Measurements from ENCODE around the gene CNOT6.
"Not testable (repeated sequence)": the region's sequence is repeated elsewhere in the genome, so short reads cannot be mapped to it uniquely, and the experiment has no call there.

The CNOT6 gene

DNA sequence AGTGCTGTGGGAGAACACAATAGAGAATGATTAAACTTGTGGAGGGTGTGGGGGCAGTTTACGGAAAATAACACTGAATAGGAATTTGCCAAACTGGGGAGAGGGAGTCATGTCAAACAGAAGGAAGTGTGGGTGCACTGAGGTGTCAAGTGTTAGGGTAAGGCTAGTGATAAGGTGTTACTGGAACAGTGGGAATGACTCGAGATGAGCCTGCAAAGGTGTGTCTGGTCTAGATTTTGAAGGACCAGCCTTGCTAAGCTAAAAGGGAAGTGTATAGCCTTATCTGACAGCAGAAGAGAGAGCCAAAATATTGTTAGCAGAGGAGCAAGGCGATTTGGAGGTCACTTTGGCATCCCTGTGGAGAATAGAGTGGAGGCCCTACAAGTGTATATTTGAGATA lies 4.2 kb downstream of the CNOT6 start (continued):
- TF ChIP-seq, protein P1, sequence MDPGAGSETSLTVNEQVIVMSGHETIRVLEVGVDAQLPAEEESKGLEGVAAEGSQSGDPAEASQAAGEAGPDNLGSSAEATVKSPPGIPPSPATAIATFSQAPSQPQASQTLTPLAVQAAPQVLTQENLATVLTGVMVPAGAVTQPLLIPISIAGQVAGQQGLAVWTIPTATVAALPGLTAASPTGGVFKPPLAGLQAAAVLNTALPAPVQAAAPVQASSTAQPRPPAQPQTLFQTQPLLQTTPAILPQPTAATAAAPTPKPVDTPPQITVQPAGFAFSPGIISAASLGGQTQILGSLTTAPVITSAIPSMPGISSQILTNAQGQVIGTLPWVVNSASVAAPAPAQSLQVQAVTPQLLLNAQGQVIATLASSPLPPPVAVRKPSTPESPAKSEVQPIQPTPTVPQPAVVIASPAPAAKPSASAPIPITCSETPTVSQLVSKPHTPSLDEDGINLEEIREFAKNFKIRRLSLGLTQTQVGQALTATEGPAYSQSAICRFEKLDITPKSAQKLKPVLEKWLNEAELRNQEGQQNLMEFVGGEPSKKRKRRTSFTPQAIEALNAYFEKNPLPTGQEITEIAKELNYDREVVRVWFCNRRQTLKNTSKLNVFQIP (CRISPR knock-in tag; IDR thresholded peaks at IDR 0.05; ENCODE audit: borderline replicate concordance, low read depth) = no peak

DNA sequence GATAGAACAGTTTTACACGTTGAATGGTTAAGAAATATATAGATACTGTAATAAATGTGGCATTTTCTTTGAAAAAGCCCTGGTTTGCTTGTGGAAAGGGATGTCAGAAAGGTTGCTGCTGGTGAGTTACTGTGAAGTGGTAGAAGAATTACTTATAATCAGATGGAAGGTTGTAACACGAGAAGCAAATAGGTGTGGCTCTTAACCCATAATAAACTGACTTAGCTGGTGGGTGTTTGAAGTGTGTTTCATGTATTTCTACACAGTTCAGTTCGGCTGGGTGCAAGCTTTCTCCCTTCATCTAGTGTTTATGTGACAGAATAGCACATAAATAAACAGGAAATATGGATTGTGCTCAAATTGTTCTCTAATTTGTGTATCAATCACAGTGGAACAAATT lies 5.5 kb downstream of the CNOT6 start:
- no peak for ATAC-seq
- TF ChIP-seq ZNF565 (CRISPR knock-in tag; conservative IDR thresholded peaks at IDR 0.05; ENCODE audit: low read depth) (no peak), ESRRG (CRISPR knock-in tag; IDR thresholded peaks at IDR 0.05) (no peak), BACH2 (CRISPR knock-in tag; IDR thresholded peaks at IDR 0.05; ENCODE audit: borderline replicate concordance) (no peak), ZFP30 (CRISPR knock-in tag; IDR thresholded peaks at IDR 0.05) (no peak), TOX (CRISPR knock-in tag; IDR thresholded peaks at IDR 0.05; ENCODE audit: borderline replicate concordance) (no peak)
- TF ChIP-seq, protein P2, sequence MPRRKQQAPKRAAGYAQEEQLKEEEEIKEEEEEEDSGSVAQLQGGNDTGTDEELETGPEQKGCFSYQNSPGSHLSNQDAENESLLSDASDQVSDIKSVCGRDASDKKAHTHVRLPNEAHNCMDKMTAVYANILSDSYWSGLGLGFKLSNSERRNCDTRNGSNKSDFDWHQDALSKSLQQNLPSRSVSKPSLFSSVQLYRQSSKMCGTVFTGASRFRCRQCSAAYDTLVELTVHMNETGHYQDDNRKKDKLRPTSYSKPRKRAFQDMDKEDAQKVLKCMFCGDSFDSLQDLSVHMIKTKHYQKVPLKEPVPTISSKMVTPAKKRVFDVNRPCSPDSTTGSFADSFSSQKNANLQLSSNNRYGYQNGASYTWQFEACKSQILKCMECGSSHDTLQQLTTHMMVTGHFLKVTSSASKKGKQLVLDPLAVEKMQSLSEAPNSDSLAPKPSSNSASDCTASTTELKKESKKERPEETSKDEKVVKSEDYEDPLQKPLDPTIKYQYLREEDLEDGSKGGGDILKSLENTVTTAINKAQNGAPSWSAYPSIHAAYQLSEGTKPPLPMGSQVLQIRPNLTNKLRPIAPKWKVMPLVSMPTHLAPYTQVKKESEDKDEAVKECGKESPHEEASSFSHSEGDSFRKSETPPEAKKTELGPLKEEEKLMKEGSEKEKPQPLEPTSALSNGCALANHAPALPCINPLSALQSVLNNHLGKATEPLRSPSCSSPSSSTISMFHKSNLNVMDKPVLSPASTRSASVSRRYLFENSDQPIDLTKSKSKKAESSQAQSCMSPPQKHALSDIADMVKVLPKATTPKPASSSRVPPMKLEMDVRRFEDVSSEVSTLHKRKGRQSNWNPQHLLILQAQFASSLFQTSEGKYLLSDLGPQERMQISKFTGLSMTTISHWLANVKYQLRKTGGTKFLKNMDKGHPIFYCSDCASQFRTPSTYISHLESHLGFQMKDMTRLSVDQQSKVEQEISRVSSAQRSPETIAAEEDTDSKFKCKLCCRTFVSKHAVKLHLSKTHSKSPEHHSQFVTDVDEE (CRISPR knock-in tag; IDR thresholded peaks at IDR 0.05) = no peak

DNA sequence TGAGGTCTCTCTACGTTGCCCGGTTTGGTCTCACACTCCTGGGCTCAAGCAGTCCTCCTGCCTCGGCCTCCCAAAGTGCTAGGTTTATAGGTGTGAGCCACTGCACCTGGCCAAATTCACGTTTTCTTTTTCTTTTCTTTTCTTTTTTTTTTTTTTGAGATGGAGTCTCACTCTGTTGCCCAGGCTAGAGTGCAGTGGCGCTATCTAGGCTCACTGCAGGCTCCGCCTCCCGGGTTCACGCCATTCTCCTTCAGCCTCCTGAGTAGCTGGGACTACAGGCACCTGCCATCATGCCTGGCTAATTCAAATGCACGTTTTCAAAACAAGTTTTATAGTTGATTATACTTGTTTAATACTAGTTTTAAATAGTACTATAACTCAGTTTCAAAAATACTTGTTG lies 6.1 kb downstream of the CNOT6 start:
- not testable (repeated sequence) for ATAC-seq

DNA sequence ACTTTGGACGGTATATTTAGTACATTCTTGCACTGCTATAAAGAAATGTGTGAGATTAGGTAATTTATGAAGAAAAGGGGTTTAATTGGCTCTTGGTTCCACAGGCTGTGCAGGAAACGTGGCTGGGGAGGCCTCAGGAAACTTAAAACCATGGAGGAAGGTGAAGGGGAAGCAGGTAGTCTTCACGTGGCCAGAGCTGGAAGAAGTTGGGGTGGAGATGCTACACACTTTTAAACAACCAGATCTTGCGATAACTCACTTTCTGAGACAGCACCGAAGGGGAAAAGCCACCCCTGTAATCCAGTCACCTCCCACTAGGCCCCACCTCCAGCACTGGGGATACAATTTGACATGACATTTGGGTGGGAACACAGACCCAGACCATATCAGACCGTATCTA lies 13.5 kb downstream of the CNOT6 start:
- TF ChIP-seq, protein P3, sequence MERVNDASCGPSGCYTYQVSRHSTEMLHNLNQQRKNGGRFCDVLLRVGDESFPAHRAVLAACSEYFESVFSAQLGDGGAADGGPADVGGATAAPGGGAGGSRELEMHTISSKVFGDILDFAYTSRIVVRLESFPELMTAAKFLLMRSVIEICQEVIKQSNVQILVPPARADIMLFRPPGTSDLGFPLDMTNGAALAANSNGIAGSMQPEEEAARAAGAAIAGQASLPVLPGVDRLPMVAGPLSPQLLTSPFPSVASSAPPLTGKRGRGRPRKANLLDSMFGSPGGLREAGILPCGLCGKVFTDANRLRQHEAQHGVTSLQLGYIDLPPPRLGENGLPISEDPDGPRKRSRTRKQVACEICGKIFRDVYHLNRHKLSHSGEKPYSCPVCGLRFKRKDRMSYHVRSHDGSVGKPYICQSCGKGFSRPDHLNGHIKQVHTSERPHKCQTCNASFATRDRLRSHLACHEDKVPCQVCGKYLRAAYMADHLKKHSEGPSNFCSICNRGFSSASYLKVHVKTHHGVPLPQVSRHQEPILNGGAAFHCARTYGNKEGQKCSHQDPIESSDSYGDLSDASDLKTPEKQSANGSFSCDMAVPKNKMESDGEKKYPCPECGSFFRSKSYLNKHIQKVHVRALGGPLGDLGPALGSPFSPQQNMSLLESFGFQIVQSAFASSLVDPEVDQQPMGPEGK (CRISPR knock-in tag; IDR thresholded peaks at IDR 0.05; ENCODE audit: borderline replicate concordance) = no peak
- TF ChIP-seq ARNTL (CRISPR knock-in tag; IDR thresholded peaks at IDR 0.05; ENCODE audit: borderline replicate concordance, low read depth) (no peak), ZFP3 (CRISPR knock-in tag; IDR thresholded peaks at IDR 0.05) (no peak), ZNF565 (CRISPR knock-in tag; conservative IDR thresholded peaks at IDR 0.05; ENCODE audit: low read depth) (no peak)
- TF ChIP-seq, protein P2 (CRISPR knock-in tag; IDR thresholded peaks at IDR 0.05) = no peak
- no peak for ATAC-seq

DNA sequence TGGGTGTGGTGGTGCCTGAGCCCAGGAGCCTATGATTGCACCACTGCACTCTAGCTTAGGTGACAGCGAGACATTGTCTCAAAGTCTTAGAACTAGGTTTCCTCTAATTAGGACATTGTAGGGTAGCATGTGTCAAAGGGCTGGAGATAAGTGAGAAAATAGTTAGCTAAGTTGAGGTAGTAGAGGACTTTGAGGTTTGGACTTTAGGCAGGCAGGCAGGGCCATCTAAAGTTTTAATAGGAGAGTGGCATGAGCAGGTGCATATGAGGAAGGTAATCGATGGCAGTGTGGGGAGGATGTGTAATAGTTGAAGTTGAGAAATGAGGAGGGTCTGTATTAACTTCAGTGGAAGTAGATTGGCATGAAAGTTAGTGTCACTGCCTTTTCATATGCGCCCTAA lies 21.1 kb downstream of the CNOT6 start:
- no peak for ATAC-seq
- TF ChIP-seq, protein P1 (CRISPR knock-in tag; IDR thresholded peaks at IDR 0.05; ENCODE audit: borderline replicate concordance, low read depth) = no peak
- TF ChIP-seq, protein P2 (CRISPR knock-in tag; IDR thresholded peaks at IDR 0.05) = no peak
- TF ChIP-seq CSDC2 (CRISPR knock-in tag; IDR thresholded peaks at IDR 0.05) = no peak
- TF ChIP-seq ZFP3 (CRISPR knock-in tag; IDR thresholded peaks at IDR 0.05) = no peak
- no peak for TF ChIP-seq TCF4 (CRISPR knock-in tag; IDR thresholded peaks at IDR 0.05; ENCODE audit: borderline replicate concordance)
- TF ChIP-seq ZNF8 (CRISPR knock-in tag; IDR thresholded peaks at IDR 0.05) = no peak
- no peak for TF ChIP-seq PPARA (CRISPR knock-in tag; IDR thresholded peaks at IDR 0.05; ENCODE audit: borderline replicate concordance)
- TF ChIP-seq ZC3H10 (CRISPR knock-in tag; IDR thresholded peaks at IDR 0.05) = no peak
- TF ChIP-seq OSR1 (CRISPR knock-in tag; IDR thresholded peaks at IDR 0.05) = no peak
- TF ChIP-seq SNAI2 (CRISPR knock-in tag; IDR thresholded peaks at IDR 0.05) = no peak
- TF ChIP-seq ESRRG (CRISPR knock-in tag; IDR thresholded peaks at IDR 0.05) = no peak

DNA sequence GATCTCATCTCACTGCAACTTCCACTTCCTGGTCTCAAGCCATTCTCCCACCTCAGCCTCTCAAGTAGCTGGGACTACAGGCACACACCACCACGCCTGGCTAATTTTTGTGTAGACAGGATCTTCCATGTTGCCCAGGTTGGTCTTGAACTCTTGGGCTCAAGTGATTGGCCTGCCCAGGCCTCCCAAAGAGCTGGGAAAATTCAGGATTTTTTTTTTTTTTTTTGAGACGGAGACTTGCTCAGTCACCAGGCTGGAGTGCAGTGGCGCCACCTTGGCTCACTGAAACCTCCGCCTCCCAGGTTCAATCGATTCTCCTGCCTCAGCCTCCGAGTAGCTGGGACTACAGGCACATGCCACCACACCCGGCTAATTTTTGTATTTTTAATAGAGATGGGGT lies 21.8 kb downstream of the CNOT6 start:
- not testable (repeated sequence) for ATAC-seq
